SJSA1 (cell line): ENCODE results near the gene CDK15. TPM values are rescaled to one million over a fixed set of nuclear protein-coding genes. Genes with fewer than 3 reads are reported as not detected.
A peak's percentile ranks its signal among the peaks of the same experiment; 100 is the strongest.

Experiments
- DNase-seq, 2 experiments: peaks; one replicate each; pipeline ENCODE4 v3.0.0-alpha.2; 2015 to 2020; ENCODE audit warnings: low spot score in 2 of 2, low read depth in 1 of 2
- H3K27ac ChIP-seq: fragments of 250-450 bp; sonication (Bioruptor Pico); 2 replicates; pipeline ENCODE4 v1.5.1; 2020; ENCODE audit warnings: mild to moderate bottlenecking, moderate library complexity
- H3K27me3 ChIP-seq: fragments of 250-450 bp; sonication (Bioruptor Pico); replicated peaks from 2 replicates; pipeline ENCODE4 v1.5.1; 2020; ENCODE audit warnings: mild to moderate bottlenecking, moderate library complexity
- H3K36me3 ChIP-seq: fragments of 250-450 bp; sonication (Bioruptor Pico); 2 replicates; pipeline ENCODE4 v1.5.1; 2020; ENCODE audit warnings: mild to moderate bottlenecking
- H3K4me1 ChIP-seq: fragments of 250-450 bp; sonication (Bioruptor Pico); replicated peaks from 2 replicates; pipeline ENCODE4 v1.6.1; 2021; ENCODE audit warnings: mild to moderate bottlenecking
- H3K4me3 ChIP-seq: fragments of 250-450 bp; sonication (Bioruptor Pico); 2 replicates; pipeline ENCODE4 v1.5.1; 2020; ENCODE audit warnings: mild to moderate bottlenecking
- H3K9me3 ChIP-seq: fragments of 250-450 bp; sonication (Bioruptor Pico); replicated peaks from 2 replicates; pipeline ENCODE4 v1.5.1; 2020; ENCODE audit warnings: mild to moderate bottlenecking
- total RNA-seq: library from RNA; depleted of rRNA; stranded (reverse); fragments of >200 nt; shearing (Covaris generic); gene quantifications from 2 replicates; pipeline ENCODE4 v1.2.3, GENCODE V29; 2014

The CDK15 gene
- total RNA-seq, 1 experiment from 2014 or later: 29.4 TPM

- Histone ChIP-seq H3K27ac (peak overlapping the region; percentile 75), H3K9me3 (no peaks in the 10 kb centered on the region), H3K36me3 (peaks cover 4% of the 10 kb centered on the region), H3K4me1 (peaks cover 16% of the 10 kb centered on the region), H3K4me3 (peak overlapping the region; percentile 85), H3K27me3 (no peaks in the 10 kb centered on the region)
- no peak for DNase-seq
These were observed 26.2 kb upstream of the CDK15 start for GRCh38 chr2:201779901-201780673.

GRCh38 chr2:201780674-201781493 lies 25.5 kb upstream of the CDK15 start, which contains the start of gene ALS2:
Gene ALS2 (minus strand): TSS chr2:201780933. CDS start chr2:201768885, 12,048 bp downstream.
- peaks cover 16% of the 10 kb centered on the region for H3K4me1 ChIP-seq
- H3K4me3 ChIP-seq: peak within 1 kb of the TSS; percentile 85
- DNase-seq: peak; percentile 96 to 99
- peaks cover 4% of the 10 kb centered on the region for H3K36me3 ChIP-seq
- H3K27me3 ChIP-seq: no peaks in the 10 kb centered on the region
- no peaks in the 10 kb centered on the region for H3K9me3 ChIP-seq
- peak within 1 kb of the TSS; percentile 75 for H3K27ac ChIP-seq

GRCh38 chr2:201781557-201782051 lies 24.7 kb upstream of the CDK15 start:
- H3K27ac ChIP-seq: peak overlapping the region; percentile 75; the same call in 1 of the 2 replicates
- peak overlapping the region; percentile 85 for H3K4me3 ChIP-seq
- no peaks in the 10 kb centered on the region for H3K27me3 ChIP-seq
- no peaks in the 10 kb centered on the region for H3K9me3 ChIP-seq
- peaks cover 16% of the 10 kb centered on the region for H3K4me1 ChIP-seq
- DNase-seq: no peak
- peaks cover 4% of the 10 kb centered on the region for H3K36me3 ChIP-seq

GRCh38 chr2:201784563-201784962 lies 21.8 kb upstream of the CDK15 start:
- no peak overlapping the region for H3K4me3 ChIP-seq
- peaks cover 6% of the 10 kb centered on the region for H3K4me1 ChIP-seq
- no peak for DNase-seq
- peaks cover 4% of the 10 kb centered on the region for H3K36me3 ChIP-seq
- no peak overlapping the region for H3K27ac ChIP-seq
- H3K27me3 ChIP-seq: no peaks in the 10 kb centered on the region
- H3K9me3 ChIP-seq: no peaks in the 10 kb centered on the region

GRCh38 chr2:201785135-201785534 lies 21.2 kb upstream of the CDK15 start:
- peaks cover 4% of the 10 kb centered on the region for H3K36me3 ChIP-seq
- H3K9me3 ChIP-seq: no peaks in the 10 kb centered on the region
- no peak overlapping the region for H3K27ac ChIP-seq
- peaks cover 5% of the 10 kb centered on the region; the same call in 1 of the 2 replicates for H3K4me1 ChIP-seq
- DNase-seq: no peak
- H3K4me3 ChIP-seq: no peak overlapping the region
- no peaks in the 10 kb centered on the region for H3K27me3 ChIP-seq

- DNase-seq: no peak
- Histone ChIP-seq H3K27ac (no peak overlapping the region), H3K4me1 (peaks cover 4% of the 10 kb centered on the region; the same call in 1 of the 2 replicates), H3K9me3 (no peaks in the 10 kb centered on the region), H3K27me3 (no peaks in the 10 kb centered on the region), H3K4me3 (no peak overlapping the region), H3K36me3 (no peaks in the 10 kb centered on the region)
These were observed 19.9 kb upstream of the CDK15 start for GRCh38 chr2:201786471-201786870.

- Histone ChIP-seq H3K9me3 (no peaks in the 10 kb centered on the region), H3K4me1 (no peaks in the 10 kb centered on the region), H3K36me3 (no peaks in the 10 kb centered on the region), H3K4me3 (no peak overlapping the region), H3K27me3 (no peaks in the 10 kb centered on the region), H3K27ac (no peak overlapping the region)
- no peak for DNase-seq
These were observed 18.0 kb upstream of the CDK15 start for GRCh38 chr2:201788371-201788770.

GRCh38 chr2:201789395-201789794 lies 16.9 kb upstream of the CDK15 start:
- Histone ChIP-seq H3K9me3 (no peaks in the 10 kb centered on the region), H3K4me3 (no peak overlapping the region), H3K4me1 (no peaks in the 10 kb centered on the region), H3K27me3 (no peaks in the 10 kb centered on the region), H3K27ac (no peak overlapping the region), H3K36me3 (no peaks in the 10 kb centered on the region)
- no peak for DNase-seq

- no peak for DNase-seq
- Histone ChIP-seq H3K4me3 (no peak overlapping the region), H3K27ac (no peak overlapping the region), H3K9me3 (no peaks in the 10 kb centered on the region), H3K4me1 (no peaks in the 10 kb centered on the region), H3K27me3 (no peaks in the 10 kb centered on the region), H3K36me3 (no peaks in the 10 kb centered on the region)
These were observed 16.0 kb upstream of the CDK15 start for GRCh38 chr2:201790291-201790690.

- no peaks in the 10 kb centered on the region for H3K36me3 ChIP-seq
- no peak overlapping the region for H3K27ac ChIP-seq
- no peak for DNase-seq
- H3K4me1 ChIP-seq: no peaks in the 10 kb centered on the region; the same call in 1 of the 2 replicates
- H3K9me3 ChIP-seq: no peaks in the 10 kb centered on the region
- no peaks in the 10 kb centered on the region for H3K27me3 ChIP-seq
- H3K4me3 ChIP-seq: no peak overlapping the region
These were observed 15.3 kb upstream of the CDK15 start for GRCh38 chr2:201790989-201791388.

GRCh38 chr2:201793631-201794030 lies 12.7 kb upstream of the CDK15 start:
- Histone ChIP-seq H3K36me3 (no peaks in the 10 kb centered on the region), H3K9me3 (no peaks in the 10 kb centered on the region), H3K27me3 (no peaks in the 10 kb centered on the region), H3K4me1 (peaks cover 26% of the 10 kb centered on the region), H3K4me3 (no peak overlapping the region), H3K27ac (no peak overlapping the region)
- DNase-seq: no peak

GRCh38 chr2:201794294-201794693 lies 12.0 kb upstream of the CDK15 start:
- Histone ChIP-seq H3K36me3 (no peaks in the 10 kb centered on the region), H3K27ac (no peak overlapping the region), H3K4me3 (no peak overlapping the region), H3K4me1 (peaks cover 33% of the 10 kb centered on the region), H3K9me3 (no peaks in the 10 kb centered on the region), H3K27me3 (no peaks in the 10 kb centered on the region)
- no peak for DNase-seq

- no peaks in the 10 kb centered on the region for H3K36me3 ChIP-seq
- H3K27me3 ChIP-seq: no peaks in the 10 kb centered on the region
- peak; percentile 54 to 63 for DNase-seq
- H3K27ac ChIP-seq: no peak overlapping the region
- H3K9me3 ChIP-seq: no peaks in the 10 kb centered on the region
- H3K4me3 ChIP-seq: no peak overlapping the region
- H3K4me1 ChIP-seq: peaks cover 35% of the 10 kb centered on the region
These were observed 10.5 kb upstream of the CDK15 start for GRCh38 chr2:201795607-201796477.
